Liver (tissue), 3 donors: Measurements from ENCODE around the gene THOC2.

Source experiments
- EGR1 ChIP-seq, 2 donors: IDR thresholded peaks; 2 replicates each; pipeline ENCODE4 v1.6.1; 2016 to 2018; ENCODE audit warnings: antibody characterized with exemption in 2 of 2, low read depth in 2 of 2
- HNF4A ChIP-seq, 2 donors: conservative IDR thresholded peaks; 2 replicates each; pipeline ENCODE4 v1.6.1; 2016; ENCODE audit warnings: antibody characterized with exemption in 2 of 2, mild to moderate bottlenecking in 2 of 2
- TF ChIP-seq, protein P1 (sequence below): fragments of 150-350 bp; IDR thresholded peaks from 2 replicates; pipeline ENCODE4 v1.5.1; 2017; ENCODE audit warnings: improper control_type of control experiment, low read depth, low read length; ENCODE audit not compliant: missing input control
- TF ChIP-seq, protein P2 (sequence below): IDR thresholded peaks from 2 replicates; pipeline ENCODE4 v1.6.1; 2016; ENCODE audit warnings: antibody characterized with exemption
- donor health status: healthy.
- donor health status: healthy.

DNA sequence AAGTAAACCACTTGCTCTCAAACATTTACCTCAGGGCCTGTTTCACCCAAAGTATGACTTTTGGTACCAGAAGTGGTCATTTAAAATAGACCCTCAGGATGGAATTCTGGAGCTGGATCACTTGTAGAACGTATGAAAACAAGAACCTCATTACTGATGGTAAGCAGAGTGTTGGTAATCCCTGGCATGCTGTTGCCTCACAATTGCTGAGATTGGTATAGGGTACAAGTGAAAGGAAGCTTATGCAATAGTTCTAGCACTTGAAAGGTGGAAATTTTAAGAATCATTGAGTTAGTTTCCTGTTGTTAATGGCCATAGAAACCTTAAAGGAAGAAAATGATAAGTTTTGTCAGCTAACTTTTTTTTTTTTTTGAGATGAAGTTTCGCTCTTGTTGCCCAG, 22.3 kb upstream of the THOC2 start:
- TF ChIP-seq, protein P1, sequence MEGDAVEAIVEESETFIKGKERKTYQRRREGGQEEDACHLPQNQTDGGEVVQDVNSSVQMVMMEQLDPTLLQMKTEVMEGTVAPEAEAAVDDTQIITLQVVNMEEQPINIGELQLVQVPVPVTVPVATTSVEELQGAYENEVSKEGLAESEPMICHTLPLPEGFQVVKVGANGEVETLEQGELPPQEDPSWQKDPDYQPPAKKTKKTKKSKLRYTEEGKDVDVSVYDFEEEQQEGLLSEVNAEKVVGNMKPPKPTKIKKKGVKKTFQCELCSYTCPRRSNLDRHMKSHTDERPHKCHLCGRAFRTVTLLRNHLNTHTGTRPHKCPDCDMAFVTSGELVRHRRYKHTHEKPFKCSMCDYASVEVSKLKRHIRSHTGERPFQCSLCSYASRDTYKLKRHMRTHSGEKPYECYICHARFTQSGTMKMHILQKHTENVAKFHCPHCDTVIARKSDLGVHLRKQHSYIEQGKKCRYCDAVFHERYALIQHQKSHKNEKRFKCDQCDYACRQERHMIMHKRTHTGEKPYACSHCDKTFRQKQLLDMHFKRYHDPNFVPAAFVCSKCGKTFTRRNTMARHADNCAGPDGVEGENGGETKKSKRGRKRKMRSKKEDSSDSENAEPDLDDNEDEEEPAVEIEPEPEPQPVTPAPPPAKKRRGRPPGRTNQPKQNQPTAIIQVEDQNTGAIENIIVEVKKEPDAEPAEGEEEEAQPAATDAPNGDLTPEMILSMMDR = no peak
- TF ChIP-seq EGR1 (IDR thresholded peaks at IDR 0.05; ENCODE audit: low read depth in 2 of 2) = no peak
- no peak for TF ChIP-seq HNF4A (conservative IDR thresholded peaks at IDR 0.05)
- TF ChIP-seq, protein P2, sequence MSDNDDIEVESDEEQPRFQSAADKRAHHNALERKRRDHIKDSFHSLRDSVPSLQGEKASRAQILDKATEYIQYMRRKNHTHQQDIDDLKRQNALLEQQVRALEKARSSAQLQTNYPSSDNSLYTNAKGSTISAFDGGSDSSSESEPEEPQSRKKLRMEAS = no peak
